GM10266 (cell line): ENCODE measurements around the gene VSTM2A.

Source experiments
- DNase-seq: peaks from one replicate; pipeline ENCODE4 v3.0.0; 2012; ENCODE audit errors: extremely low spot score
- TF ChIP-seq, protein P1 (sequence below): IDR thresholded peaks from 2 replicates; pipeline ENCODE4 v1.5.1; 2012; ENCODE audit warnings: mild to moderate bottlenecking, low read depth; ENCODE audit not compliant: control insufficient read depth, insufficient read depth; ENCODE audit errors: missing control alignments

Gene VSTM2A

GRCh38 chr7:54545241-54545563 lies 3.0 kb downstream of the VSTM2A start:
- TF ChIP-seq, protein P1, sequence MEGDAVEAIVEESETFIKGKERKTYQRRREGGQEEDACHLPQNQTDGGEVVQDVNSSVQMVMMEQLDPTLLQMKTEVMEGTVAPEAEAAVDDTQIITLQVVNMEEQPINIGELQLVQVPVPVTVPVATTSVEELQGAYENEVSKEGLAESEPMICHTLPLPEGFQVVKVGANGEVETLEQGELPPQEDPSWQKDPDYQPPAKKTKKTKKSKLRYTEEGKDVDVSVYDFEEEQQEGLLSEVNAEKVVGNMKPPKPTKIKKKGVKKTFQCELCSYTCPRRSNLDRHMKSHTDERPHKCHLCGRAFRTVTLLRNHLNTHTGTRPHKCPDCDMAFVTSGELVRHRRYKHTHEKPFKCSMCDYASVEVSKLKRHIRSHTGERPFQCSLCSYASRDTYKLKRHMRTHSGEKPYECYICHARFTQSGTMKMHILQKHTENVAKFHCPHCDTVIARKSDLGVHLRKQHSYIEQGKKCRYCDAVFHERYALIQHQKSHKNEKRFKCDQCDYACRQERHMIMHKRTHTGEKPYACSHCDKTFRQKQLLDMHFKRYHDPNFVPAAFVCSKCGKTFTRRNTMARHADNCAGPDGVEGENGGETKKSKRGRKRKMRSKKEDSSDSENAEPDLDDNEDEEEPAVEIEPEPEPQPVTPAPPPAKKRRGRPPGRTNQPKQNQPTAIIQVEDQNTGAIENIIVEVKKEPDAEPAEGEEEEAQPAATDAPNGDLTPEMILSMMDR, result no peak

DNA sequence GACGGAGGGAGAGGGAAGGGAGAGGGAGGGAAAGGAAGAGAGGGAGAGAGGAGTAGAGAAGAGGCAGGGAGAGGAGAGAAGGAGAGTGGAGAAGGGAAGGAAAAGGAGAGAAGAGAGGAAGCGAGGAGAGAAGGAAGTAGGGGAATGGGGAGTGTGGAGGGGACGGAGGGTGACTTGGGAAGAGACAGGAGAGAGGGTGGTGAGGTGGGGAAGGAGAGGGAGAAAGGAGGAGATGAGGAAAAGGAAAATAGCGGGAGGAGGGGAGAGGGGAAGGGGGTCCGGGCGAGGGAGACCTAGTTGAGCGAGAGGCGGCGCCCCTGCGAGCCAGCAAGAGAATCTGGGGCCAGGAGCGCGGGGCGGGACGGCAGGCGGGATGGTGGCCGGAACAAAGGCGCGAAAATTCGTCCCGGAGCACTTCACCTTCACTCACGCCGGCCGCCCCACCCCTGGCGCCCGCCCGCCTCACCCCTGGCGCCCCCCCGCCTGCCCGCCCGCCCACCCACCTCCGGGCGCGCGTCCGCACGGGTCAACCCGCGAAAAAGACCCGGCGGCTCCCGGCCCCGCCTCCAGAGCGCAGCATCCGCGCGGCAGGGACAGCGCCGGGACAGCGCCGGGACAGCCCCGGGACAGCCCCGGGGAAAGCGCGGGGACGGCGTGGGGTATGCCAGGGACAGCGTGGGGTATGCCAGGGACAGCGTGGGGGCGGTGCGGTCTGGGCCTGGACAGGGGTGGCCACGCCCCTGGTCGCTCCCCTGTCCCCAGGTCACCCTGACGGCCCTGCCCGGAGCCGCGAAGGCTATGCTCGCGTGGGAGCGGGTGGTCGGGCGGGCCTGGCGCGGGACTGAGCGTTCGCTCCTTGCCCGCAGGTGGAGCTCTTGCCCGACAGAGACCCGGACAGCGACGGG lies 4.2 kb downstream of the VSTM2A start:
- TF ChIP-seq, protein P1, result no peak
- peak; percentile 40 for DNase-seq

More at GRCh38 chr7:54545241-54545563, 3.0 kb downstream of the VSTM2A start:
- no peak for DNase-seq

DNA sequence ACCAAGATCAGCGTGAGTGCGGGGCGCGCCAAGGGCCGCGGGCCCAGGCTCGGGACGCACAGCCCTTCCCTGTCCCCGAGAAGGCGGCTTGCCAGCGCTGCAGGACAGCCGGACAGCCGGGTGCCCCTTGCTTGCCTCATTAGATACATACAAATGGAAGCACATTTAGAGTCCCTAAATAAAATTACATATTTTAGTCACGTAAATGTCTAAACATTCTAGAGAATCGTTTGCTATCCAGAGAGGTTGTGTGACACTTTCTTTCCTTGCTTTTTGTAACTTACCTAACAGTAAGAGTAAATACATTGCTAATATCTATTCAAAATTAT lies 4.8 kb downstream of the VSTM2A start:
- TF ChIP-seq, protein P1, result no peak
- DNase-seq, result no peak

DNA sequence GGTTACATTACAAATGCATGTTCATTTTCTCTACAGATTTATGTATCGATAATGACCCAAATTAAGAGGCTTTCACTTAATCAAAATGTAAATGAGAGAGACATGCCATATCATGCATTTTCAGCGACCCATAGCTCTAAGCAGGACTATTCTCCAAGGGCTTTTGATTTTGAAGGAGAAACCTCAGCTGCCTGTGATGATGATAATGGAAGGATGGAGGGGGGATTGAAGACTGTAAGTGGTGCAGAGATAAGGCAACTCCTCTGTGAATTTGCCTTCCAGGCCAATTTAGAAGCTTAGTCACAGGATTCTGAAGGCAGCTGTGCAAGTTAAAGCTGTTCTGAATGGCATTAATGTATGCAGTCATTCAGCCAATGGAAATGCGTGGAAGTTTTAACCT lies 8.3 kb downstream of the VSTM2A start:
- TF ChIP-seq, protein P1, result no peak
- DNase-seq, result no peak

- no peak for DNase-seq
- TF ChIP-seq, protein P1, result no peak
Measured at GRCh38 chr7:54556121-54556520, 13.9 kb downstream of the VSTM2A start.

- TF ChIP-seq, protein P1, result no peak
- DNase-seq, result no peak
Measured at GRCh38 chr7:54559401-54559800, 17.2 kb downstream of the VSTM2A start.

DNA sequence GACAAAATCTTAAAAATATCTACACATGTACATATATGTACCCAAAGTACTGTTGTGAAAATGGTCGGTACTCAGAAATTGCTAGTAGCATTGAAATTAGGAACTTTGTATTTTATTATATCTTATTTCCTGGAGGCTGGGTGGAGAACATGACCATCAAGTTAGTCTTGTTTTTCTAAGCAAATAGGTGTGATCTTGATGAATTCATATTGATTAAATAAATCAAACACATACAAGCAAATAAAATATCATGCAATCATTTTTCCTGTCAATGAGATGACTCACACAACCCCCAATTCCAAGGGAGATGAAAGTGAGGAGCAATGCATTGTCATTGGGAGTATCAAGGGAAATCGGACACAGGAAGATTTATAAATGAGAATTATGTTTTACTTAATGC lies 18.0 kb downstream of the VSTM2A start:
- DNase-seq, result no peak
- TF ChIP-seq, protein P1, result no peak
